ENCODE measurements around the gene UBE2N. TPM values are rescaled to one million over a fixed set of nuclear protein-coding genes. Genes with fewer than 3 reads are reported as not detected.
"Not testable (repeated sequence)": the region's sequence is repeated elsewhere in the genome, so short reads cannot be mapped to it uniquely, and the experiment has no call there.

UBE2N gene
- total and polyA plus RNA-seq, 12 donors = 35.5 to 109 (median 95.5) TPM

DNA sequence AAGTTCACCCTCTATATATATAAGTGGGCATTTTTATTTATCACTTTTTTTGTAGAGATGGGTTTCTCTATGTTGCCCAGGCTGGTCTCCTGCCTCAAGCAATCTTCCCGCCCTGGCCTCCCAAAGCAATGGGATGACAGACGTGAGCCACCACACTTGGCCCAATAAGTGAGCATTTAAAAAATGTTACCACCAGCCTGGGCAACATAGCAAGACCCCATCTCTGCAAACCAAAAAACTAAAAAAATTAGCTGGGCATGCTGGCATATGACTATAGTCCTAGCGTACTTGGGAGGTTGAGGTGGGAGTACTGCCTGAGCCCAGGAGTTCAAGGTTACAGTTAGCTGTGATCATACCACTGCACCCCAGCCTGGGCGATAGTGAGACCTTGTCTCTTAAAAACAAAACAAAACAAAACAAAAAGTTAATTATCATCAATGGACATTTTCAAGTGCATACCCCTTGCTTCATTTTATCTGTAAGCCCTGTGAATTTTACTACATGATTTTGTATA is 23.7 kb downstream of the UBE2N start:
- Histone ChIP-seq H3K27me3 (no peaks in the 10 kb centered on the region), H3K9me3 (no peaks in the 10 kb centered on the region), H3K4me3 (no peak overlapping the region), H3K36me3 (no peaks in the 10 kb centered on the region), H3K4me1 (peaks cover 0 to 82% (median 65%) of the 10 kb centered on the region in 9 donors), H3K27ac (peak overlapping the region in 1 of 10 donors; percentile 16)
- no peak for ATAC-seq
- intact Hi-C loops (cut with DNase I) = loop anchor here in 7 of 10 donors (2.0 to 10.0 kb wide), 6 partner anchors 281 to 631 kb away; no protein-coding TSS in a partner anchor
- TF ChIP-seq, protein P1, sequence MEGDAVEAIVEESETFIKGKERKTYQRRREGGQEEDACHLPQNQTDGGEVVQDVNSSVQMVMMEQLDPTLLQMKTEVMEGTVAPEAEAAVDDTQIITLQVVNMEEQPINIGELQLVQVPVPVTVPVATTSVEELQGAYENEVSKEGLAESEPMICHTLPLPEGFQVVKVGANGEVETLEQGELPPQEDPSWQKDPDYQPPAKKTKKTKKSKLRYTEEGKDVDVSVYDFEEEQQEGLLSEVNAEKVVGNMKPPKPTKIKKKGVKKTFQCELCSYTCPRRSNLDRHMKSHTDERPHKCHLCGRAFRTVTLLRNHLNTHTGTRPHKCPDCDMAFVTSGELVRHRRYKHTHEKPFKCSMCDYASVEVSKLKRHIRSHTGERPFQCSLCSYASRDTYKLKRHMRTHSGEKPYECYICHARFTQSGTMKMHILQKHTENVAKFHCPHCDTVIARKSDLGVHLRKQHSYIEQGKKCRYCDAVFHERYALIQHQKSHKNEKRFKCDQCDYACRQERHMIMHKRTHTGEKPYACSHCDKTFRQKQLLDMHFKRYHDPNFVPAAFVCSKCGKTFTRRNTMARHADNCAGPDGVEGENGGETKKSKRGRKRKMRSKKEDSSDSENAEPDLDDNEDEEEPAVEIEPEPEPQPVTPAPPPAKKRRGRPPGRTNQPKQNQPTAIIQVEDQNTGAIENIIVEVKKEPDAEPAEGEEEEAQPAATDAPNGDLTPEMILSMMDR (IDR thresholded peaks at IDR 0.05) = no peak
- DNase-seq = no peak
- WGBS, 2 donors = 91 to 95% methylated on average over 4 of the region's 4 CpGs

DNA sequence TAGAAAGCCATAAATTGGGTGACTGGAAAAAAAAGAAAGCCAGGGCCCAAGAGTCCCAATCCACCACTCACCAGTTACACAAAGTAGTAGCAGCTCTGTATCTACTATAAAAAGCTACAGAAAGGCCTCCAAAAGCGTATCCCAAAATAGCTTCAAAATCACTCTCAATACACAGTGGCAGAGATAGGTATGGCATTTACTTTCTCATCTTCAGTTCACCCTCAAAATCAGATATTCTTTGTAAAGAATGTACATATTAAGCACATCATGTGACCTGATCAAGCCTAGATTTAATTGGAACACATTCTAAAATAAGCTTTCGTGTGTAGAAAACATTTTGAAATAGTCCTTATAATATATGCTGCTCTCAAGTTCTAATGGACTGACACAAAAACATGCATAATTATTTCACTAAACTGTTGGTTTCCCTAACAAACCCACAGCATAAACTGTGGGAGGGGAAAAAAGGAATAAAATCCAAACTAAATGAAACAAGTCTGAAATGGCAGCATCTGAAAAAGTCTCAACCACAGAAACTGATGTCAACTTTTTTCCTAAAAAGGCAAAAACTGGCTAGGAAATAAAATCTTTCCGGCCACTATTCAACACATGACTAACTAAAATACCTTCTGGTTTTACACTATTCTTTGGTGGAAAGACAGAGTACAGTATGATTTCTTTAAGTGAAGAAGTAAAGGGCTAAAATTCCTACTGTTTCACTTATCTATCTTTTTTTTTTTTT is 25.9 kb downstream of the UBE2N start:
- TF ChIP-seq, protein P1 (IDR thresholded peaks at IDR 0.05) = peak in 1 of 9 donors; percentile 6
- DNase-seq = no peak
- Histone ChIP-seq H3K27ac (peak overlapping the region in 9 of 10 donors; percentile 12 to 83 (median 70)), H3K27me3 (no peaks in the 10 kb centered on the region), H3K4me3 (no peak overlapping the region), H3K4me1 (peaks cover 0 to 86% (median 66%) of the 10 kb centered on the region in 9 donors), H3K9me3 (no peaks in the 10 kb centered on the region), H3K36me3 (peaks cover 0 to 3% (median 0%) of the 10 kb centered on the region in 9 donors)
- ATAC-seq = peak in 7 of 8 donors; percentile 37 to 81 (median 65)
- intact Hi-C loops (cut with DNase I) = loop anchor here in 6 of 10 donors (5.0 to 10.0 kb wide), 5 partner anchors 279 to 629 kb away; no protein-coding TSS in a partner anchor
- WGBS, 2 donors = 42 to 51% methylated on average over 3 of the region's 3 CpGs

DNA sequence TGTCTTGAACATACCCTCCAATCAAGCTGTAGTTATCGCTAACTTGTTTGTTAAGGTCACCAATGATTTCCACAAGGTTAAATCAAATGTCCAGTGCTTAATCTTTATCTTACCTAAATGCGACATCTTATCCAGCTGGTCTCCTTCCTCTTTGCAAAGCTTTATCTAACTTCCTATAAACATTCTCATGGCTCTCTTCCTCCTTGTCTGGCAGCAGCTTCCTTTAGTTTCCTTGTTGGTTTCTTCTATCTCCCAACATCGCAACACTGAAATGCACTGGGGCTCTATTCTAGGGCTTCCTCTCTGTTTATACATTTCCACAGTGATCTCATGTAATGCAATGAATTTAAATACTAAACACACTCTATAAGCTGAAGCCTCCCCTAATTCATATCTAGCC is 28.7 kb downstream of the UBE2N start:
- intact Hi-C loops (cut with DNase I) = loop anchor here in 1 of 10 donors (10.0 kb wide), 1 partner anchor 418 kb away; no protein-coding TSS in a partner anchor
- H3K27ac ChIP-seq = peak overlapping the region in 5 of 10 donors; percentile 2 to 26 (median 6)
- H3K4me3 ChIP-seq = no peak overlapping the region
- no peaks in the 10 kb centered on the region for H3K9me3 ChIP-seq
- TF ChIP-seq, protein P1 (IDR thresholded peaks at IDR 0.05) = no peak
- ATAC-seq = peak in 1 of 8 donors; percentile 2
- 45 to 51% methylated on average over 3 of the region's 3 CpGs for WGBS, 2 donors
- no peaks in the 10 kb centered on the region for H3K27me3 ChIP-seq
- H3K4me1 ChIP-seq = peaks cover 0 to 82% (median 59%) of the 10 kb centered on the region in 9 donors
- peaks cover 0 to 29% (median 7%) of the 10 kb centered on the region in 9 donors for H3K36me3 ChIP-seq
- DNase-seq = no peak

DNA sequence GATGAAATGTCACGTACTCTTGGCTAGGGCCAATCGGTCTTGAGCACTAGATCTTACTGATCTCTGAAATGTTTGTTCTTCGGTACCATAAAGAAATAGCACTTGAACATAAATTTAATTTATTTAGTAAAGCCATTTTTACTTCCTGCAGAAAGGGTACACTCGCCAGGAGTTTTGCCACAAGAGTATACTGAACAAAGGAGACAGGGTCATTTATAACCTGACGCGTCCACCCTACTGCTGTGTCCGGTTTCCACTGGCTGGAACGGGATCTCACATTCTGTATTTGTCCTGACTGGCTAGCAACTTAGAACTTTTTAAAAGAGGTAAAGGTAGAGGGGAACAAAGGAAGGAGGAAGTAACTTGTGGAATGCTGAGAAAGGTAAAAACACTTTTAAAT is 29.4 kb downstream of the UBE2N start:
- H3K27ac ChIP-seq, H3K9me3 ChIP-seq, H3K27me3 ChIP-seq, DNase-seq, ATAC-seq, H3K4me3 ChIP-seq: not testable (repeated sequence)
- 86 to 87% methylated on average over 8 of the region's 8 CpGs for WGBS, 2 donors
- peaks cover 0 to 32% (median 7%) of the 10 kb centered on the region in 9 donors for H3K36me3 ChIP-seq
- intact Hi-C loops (cut with DNase I) = loop anchor here in 1 of 10 donors (10.0 kb wide), 1 partner anchor 418 kb away; no protein-coding TSS in a partner anchor
- peaks cover 0 to 81% (median 57%) of the 10 kb centered on the region in 9 donors for H3K4me1 ChIP-seq

DNA sequence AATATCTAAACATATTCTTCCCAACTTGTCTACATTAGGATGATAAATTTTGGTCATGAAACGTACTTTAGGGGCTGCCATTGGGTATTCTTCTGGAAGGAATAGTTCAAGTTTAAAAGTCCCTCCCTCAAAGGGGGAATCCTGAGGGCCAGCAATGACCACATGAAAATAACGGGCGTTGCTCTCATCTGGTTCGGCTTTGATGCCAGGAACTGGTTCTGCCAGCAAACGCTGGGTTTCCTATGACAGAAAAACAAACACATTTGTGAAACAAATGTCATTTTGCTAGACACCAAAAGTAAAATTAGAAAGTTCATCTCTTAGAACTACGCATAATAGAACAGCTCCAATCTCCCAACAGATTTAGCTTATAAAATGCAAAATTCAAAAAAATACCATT is 30.7 kb downstream of the UBE2N start:
- not testable (repeated sequence) for DNase-seq, H3K9me3 ChIP-seq, H3K4me3 ChIP-seq, H3K27me3 ChIP-seq, ATAC-seq
- peak overlapping the region in 2 of 10 donors; percentile 6 to 25 for H3K27ac ChIP-seq
- H3K36me3 ChIP-seq = peaks cover 0 to 44% (median 7%) of the 10 kb centered on the region in 9 donors
- H3K4me1 ChIP-seq = peaks cover 0 to 70% (median 47%) of the 10 kb centered on the region in 9 donors
- WGBS, 2 donors = 53 to 58% methylated on average over 6 of the region's 6 CpGs
- intact Hi-C loops (cut with DNase I) = loop anchor here in 1 of 10 donors (10.0 kb wide), 1 partner anchor 416 kb away; no protein-coding TSS in a partner anchor

DNA sequence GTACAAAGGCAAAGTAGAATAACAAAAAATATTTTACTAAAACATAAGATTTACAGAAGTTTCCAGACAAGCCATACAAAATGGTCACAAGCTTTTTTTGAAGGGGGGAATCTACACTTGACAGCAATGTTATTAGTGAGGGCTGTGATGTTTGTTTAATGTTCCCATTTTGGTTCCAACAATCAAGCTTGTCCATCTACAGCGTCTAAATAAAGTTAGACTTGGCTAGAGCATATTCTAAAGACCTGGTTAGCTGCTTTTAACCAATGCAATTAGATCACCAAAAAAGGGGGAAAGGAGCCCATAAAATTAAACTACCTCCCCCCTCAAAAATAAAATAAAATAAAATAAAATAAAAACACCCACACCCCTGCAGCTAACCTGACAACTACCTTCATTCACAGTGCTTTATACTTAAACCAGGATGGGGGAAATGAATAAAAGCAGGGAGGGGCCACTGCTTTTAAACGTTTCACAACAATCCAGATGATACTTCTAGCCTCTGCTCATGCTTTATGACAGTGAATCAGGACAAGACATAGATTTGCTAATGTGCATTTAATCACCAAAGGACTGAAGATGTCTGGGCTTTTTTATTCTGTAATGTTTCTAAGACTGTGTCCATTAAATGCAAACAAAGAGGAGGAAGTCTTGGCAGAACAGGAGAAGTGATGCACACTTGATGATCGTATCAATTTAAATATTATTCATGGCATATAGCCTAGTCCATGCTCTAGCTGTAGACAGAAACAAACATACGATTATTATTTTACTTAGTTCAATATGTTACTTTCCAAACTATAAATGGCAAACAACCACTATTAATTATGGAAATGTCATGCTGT is 32.2 kb downstream of the UBE2N start:
- Histone ChIP-seq H3K36me3 (peaks cover 0 to 58% (median 7%) of the 10 kb centered on the region in 9 donors), H3K4me1 (peaks cover 0 to 59% (median 34%) of the 10 kb centered on the region in 9 donors)
- DNase-seq, H3K9me3 ChIP-seq, ATAC-seq, H3K27me3 ChIP-seq, H3K4me3 ChIP-seq, H3K27ac ChIP-seq: not testable (repeated sequence)
- intact Hi-C loops (cut with DNase I) = loop anchor here in 1 of 10 donors (10.0 kb wide), 1 partner anchor 415 kb away; no protein-coding TSS in a partner anchor
- 55 to 62% methylated on average over 4 of the region's 4 CpGs for WGBS, 2 donors
